Uterus (tissue), 2 donors: ENCODE results near the gene SYT14.

Experiments used
- POLR2A ChIP-seq, 2 donors: fragments of 450-650 bp; IDR thresholded peaks; one replicate each; pipeline ENCODE4 v1.6.1; 2016; ENCODE audit warnings: antibody characterized with exemption in 2 of 2, mild to moderate bottlenecking in 1 of 2, moderate library complexity in 1 of 2
- TF ChIP-seq, protein P1 (sequence below), 4 experiments: fragments of 200-600 bp in 2 of 4; fragments of 450-650 bp in 2 of 4; sonication (generic) in 2 of 4; IDR thresholded peaks; one replicate each; pipeline ENCODE4 v1.5.1; 2016 to 2019; ENCODE audit warnings: antibody characterized with exemption in 4 of 4, mild to moderate bottlenecking in 2 of 4, moderate library complexity in 1 of 4

GRCh38 chr1:209937996-209938959 is at the start of gene SYT14:
- TF ChIP-seq POLR2A (IDR thresholded peaks at IDR 0.05), result no peak
- TF ChIP-seq, protein P1, sequence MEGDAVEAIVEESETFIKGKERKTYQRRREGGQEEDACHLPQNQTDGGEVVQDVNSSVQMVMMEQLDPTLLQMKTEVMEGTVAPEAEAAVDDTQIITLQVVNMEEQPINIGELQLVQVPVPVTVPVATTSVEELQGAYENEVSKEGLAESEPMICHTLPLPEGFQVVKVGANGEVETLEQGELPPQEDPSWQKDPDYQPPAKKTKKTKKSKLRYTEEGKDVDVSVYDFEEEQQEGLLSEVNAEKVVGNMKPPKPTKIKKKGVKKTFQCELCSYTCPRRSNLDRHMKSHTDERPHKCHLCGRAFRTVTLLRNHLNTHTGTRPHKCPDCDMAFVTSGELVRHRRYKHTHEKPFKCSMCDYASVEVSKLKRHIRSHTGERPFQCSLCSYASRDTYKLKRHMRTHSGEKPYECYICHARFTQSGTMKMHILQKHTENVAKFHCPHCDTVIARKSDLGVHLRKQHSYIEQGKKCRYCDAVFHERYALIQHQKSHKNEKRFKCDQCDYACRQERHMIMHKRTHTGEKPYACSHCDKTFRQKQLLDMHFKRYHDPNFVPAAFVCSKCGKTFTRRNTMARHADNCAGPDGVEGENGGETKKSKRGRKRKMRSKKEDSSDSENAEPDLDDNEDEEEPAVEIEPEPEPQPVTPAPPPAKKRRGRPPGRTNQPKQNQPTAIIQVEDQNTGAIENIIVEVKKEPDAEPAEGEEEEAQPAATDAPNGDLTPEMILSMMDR (IDR thresholded peaks at IDR 0.05), result no peak
